Stimulated activated CD4-positive, alpha-beta T cell treated with anti-CD3 and anti-CD28 coated beads, Interleukin-1b, Interleukin-23, amount 100 ng/mL, for 4 hours (primary cell): ENCODE data around the gene PCP4.
"Not testable (repeated sequence)": the region's sequence is repeated elsewhere in the genome, so short reads cannot be mapped to it uniquely, and the experiment has no call there.

Source experiments
- DNase-seq, 2 donors: peaks; one replicate each; pipeline ENCODE4 v3.0.0-alpha.2; 2020; ENCODE audit warnings: low read depth in 2 of 2

PCP4 gene

GRCh38 chr21:39866093-39866492 lies 1.1 kb upstream of the PCP4 start:
- DNase-seq: no peak

GRCh38 chr21:39869141-39869818 lies 2.0 kb downstream of the PCP4 start:
- DNase-seq: no peak

GRCh38 chr21:39873687-39874086 lies 6.4 kb downstream of the PCP4 start:
- no peak for DNase-seq

- no peak for DNase-seq
Observed at GRCh38 chr21:39874206-39874605, 7.0 kb downstream of the PCP4 start.

GRCh38 chr21:39874759-39875158 lies 7.5 kb downstream of the PCP4 start:
- DNase-seq: no peak

GRCh38 chr21:39881661-39882060 lies 14.4 kb downstream of the PCP4 start:
- no peak for DNase-seq

GRCh38 chr21:39882151-39882838 lies 15.1 kb downstream of the PCP4 start:
- DNase-seq: no peak

- no peak for DNase-seq
Observed at GRCh38 chr21:39882839-39883195, 15.6 kb downstream of the PCP4 start.

- no peak for DNase-seq
Observed at GRCh38 chr21:39885119-39885848, 18.0 kb downstream of the PCP4 start.

GRCh38 chr21:39888848-39889247 lies 21.6 kb downstream of the PCP4 start:
- no peak for DNase-seq

- no peak for DNase-seq
Observed at GRCh38 chr21:39891111-39891510, 23.9 kb downstream of the PCP4 start.

- not testable (repeated sequence) for DNase-seq
Observed at GRCh38 chr21:39891863-39892262, 24.6 kb downstream of the PCP4 start.

- no peak for DNase-seq
Observed at GRCh38 chr21:39900491-39900890, 33.3 kb downstream of the PCP4 start.

- no peak for DNase-seq
Observed at GRCh38 chr21:39900911-39901310, 33.7 kb downstream of the PCP4 start.

GRCh38 chr21:39902986-39903385 lies 35.7 kb downstream of the PCP4 start:
- no peak for DNase-seq

- DNase-seq: no peak
Observed at GRCh38 chr21:39904457-39904856, 37.2 kb downstream of the PCP4 start.

- DNase-seq: no peak
Observed at GRCh38 chr21:39908265-39908923, 41.2 kb downstream of the PCP4 start.

GRCh38 chr21:39911286-39912199 lies 44.3 kb downstream of the PCP4 start:
- DNase-seq: no peak

- no peak for DNase-seq
Observed at GRCh38 chr21:39913706-39914305, 46.6 kb downstream of the PCP4 start.

GRCh38 chr21:39915881-39916280 lies 48.6 kb downstream of the PCP4 start:
- DNase-seq: no peak

- DNase-seq: no peak
Observed at GRCh38 chr21:39918558-39918957, 51.3 kb downstream of the PCP4 start.
